Measurements from ENCODE around the gene IFNAR1. TPM values are rescaled to one million over a fixed set of nuclear protein-coding genes. Genes with fewer than 3 reads are reported as not detected.
"Not testable (repeated sequence)": the region's sequence is repeated elsewhere in the genome, so short reads cannot be mapped to it uniquely, and the experiment has no call there.

The IFNAR1 gene
- total RNA-seq, 1 donor from 2014 or later, result 19.2 TPM

DNA sequence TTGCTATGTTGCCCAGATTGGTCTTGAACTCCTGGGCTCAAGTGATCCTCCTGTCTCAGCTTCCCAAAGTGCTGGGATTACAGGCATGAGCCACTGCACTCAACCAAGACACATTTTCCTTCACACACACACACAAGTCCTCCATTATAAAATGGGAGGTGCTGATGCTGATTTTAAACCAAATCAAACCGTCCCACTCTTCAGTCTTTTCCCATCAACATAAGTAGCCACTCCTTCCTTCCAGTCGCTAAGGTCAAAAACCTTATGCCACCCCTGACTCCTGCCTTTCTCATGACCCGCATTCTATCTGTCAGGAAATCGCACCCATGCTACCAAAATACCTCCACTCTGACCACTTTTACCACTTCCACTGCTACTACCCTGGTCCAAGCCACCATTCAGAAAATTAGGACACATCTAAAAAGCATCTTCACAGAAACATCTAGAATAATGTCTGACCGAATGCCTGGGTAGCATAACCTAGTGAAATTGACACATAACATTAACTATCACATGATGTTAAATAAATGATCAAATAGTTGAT, 50.4 kb downstream of the IFNAR1 start:
- DNase-seq (ENCODE audit: low read depth in 2 of 2), result no peak

DNA sequence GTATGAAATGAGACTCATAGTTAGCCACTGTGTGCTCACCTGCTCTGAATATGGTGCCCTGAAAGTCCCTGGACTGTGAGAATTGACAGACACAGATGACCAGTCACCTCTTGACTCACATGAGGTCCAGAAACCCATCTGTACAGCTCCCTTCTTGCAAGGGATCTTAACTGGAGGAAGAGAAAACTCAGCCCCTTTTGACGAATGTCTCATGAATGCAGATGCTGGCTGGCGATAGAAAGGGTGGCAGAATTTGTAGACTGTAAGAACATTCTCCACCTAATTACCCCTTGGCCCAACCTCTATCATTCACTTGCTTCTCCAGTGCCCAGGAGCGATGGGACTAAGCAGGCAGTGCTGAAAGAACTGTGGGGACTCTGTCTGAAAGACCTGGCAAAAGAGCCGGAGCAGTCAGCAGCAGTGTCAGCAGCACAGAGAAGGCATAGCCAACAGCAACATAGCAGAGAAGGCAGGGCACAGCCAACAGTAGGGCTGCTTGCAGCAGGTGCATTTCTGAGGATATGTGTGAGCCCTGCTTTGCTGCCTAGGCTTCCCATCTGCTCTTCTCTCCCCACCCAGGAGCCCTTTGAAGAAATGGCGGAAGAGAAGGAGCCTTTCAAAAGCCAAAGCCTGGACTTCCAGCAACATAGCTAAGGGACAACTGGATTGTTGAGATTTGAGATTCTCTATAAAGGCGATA, 52.6 kb downstream of the IFNAR1 start:
- no peak for DNase-seq (ENCODE audit: low read depth in 2 of 2)

DNA sequence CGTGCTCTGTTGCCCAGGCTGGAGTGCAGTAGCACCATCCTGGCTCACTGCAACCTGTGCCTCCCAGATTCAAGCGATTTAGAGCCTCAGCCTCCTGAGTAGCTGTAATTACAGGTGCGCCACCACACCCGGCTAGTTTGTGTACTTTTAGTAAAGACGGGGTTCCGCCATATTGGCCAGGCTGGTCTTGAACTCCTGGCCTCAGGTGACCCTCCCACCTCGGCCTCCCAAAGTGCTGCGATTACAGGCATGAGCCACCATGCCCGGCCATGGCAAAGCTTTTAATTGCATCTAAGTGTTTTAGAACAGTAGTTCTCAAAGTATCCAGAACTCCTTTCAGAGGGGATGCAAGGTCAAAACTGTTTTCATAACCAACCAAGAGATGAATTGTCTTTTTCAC, 53.3 kb downstream of the IFNAR1 start:
- DNase-seq (ENCODE audit: low read depth in 2 of 2), result no peak

DNA sequence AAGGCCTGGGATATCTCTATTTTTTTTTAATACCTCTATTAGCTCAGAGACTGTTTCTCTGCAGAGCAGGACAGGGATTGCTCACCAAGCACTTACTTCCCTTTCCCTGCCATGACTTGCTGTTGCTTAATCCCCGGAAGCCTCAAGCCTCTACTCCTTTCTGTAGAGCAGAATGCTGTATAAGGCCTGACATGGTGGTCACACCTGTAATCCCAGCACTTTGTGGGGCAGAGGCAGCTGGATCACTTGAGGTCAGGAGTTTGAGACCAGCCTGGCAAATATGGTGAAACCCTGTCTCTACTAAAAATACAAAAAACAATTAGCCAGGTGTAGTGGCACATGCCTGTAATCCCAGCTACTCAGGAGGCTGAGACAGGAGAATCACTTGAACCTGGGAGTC, 55.2 kb downstream of the IFNAR1 start:
- DNase-seq (ENCODE audit: low read depth in 2 of 2), result peak; percentile 64 to 82

DNA sequence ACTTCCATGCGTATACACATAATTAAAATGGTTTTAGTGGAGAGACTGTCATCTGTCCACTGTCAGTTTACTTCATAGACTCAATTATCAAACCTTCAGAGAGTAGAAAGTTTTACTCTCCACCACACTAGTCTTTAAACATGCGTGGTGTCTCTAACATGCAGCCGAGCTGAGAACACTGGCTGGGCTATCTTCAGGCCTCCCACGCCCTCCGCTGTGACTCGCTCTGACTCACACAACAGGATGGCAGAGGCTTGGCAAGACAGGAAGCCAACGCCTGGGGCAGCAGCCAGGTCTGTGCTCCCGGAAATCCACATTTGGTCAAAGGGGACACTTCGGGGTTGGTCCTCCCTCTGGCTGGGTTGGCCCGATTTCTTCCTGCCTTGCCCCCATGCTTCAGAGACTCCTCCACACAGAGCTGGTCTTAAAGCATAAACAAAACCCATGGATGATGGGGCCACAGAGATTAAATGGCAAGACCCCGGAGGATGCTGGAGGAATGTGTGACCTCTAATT, 55.8 kb downstream of the IFNAR1 start:
- DNase-seq (ENCODE audit: low read depth in 2 of 2), result peak; percentile 87 to 96

DNA sequence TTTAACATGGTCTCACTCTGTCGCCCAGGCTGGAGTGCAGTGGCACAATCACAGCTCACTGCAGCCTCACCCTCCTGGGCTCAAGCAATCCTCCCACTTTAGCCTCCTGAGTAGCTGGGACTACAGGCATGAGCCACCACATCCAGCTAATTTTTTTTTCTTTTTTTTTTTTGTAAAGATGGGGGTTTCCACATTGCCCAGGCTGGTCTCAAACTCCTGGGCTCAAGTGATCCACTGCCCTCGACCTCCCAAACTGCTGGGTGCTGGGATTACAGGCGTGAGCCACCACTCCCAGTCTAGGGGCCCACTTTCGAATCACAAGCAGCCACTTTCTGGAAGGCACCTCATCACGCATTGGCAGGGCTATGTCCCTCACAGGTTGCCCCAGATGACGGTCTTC, 56.6 kb downstream of the IFNAR1 start:
- DNase-seq (ENCODE audit: low read depth in 2 of 2), result not testable (repeated sequence)

DNA sequence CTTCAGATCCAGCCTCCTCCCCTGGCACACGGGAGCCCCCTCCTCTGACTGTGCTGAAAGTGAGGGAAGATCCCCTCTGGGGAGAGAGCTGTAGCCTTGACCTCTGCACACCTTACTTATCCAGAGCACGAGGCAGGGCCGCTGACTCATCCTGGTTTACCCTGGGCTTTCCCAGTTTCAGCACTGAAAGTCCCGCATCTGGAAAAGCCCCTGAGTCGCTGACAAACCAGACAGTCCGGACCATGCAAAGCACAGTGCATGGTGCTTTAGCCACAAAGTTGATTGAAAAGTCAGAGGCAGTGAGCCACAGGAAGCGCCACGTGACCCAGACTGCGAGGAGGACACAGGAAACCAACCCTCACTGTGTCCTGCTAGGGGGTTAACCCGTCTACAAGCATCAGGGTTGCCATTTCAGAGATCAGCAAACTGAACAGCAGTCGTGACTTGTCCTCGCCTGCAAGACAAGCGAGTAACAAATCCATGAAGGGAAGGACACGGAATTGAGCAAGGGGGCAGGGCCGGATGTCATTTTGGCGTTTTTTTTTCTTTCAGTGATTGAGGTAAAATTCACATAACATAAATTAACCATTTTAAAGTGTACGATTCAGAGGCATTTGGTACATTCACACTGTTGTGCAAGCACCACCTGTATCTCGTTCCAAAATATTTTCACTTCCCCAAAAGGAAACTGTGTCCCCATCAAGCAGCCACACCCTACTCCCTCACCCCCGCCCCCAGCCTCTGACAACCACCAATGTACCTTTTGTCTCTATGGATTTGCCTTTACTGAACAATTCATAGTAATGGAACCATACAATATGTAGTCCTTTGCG, 58.5 kb downstream of the IFNAR1 start:
- DNase-seq (ENCODE audit: low read depth in 2 of 2), result peak; percentile 83 to 94

DNA sequence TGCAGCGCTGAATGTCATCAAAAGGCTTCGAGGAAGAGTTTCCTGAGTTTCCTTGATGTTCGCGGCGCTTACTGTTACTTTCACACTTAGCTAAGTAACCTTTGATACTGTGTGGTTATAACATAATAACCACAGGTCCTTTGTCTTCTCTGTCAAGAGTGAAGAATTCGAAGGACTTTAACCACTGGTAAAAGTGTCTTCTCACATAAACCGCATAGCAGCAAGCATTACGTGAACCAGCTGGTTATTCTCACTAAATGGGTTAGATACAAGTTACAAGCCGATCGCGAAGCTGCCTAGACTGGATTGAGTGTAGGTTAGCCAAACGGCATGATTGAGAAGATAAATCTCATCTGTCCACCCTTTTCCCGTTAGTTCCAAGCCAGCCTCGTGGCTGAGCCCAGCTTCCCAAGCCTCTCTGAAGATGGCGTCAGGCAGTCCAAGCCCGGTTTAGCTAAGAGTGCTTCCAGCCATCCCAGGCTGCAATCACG, 60.1 kb downstream of the IFNAR1 start:
- no peak for DNase-seq (ENCODE audit: low read depth in 2 of 2)

DNA sequence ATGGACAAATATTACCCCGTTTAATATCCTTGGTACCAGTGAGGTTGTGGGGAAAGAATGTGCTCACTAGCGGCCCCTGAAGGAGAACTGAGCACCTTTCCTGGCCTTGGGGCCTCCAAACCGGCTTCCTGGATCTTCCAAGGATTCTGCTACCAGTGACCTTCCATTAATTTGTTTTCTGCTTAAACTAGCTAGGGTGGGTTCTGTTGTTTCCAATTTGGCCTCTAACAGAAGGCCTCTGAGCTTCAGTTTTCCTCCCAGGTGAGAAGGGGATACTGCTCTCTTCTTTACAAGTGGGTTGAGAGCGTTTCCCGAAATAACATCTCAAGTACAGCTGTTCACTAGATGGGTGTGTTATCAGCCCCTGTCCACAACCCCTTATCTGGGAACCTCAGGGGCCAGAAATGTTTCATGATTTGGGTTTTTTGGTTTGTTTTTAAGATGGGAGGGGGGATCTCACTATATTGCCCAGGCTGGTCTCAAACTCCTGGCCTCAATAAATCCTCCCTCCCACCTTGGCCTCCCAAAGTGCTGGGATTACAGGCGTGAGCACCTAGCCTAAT, 61.5 kb downstream of the IFNAR1 start:
- no peak for DNase-seq (ENCODE audit: low read depth in 2 of 2)

DNA sequence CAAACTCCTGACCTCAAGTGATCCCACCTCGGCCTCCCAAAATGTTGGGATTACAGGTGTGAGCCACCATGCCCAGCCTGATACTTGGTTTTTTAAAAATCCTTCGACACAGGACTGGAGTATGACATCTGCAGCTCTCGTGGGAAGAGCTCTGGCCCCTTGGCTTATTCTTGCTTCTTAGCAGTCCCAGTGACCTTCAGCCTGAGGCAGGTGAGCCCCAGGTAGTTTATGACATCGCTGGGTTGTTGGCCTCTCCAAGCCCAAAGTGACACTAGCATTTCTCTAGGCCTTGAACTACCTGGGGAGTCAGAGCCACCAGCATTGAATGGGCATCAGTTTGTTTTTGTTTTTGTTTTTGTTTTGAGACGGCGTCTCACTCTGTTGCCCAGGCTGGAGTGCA, 62.5 kb downstream of the IFNAR1 start:
- DNase-seq (ENCODE audit: low read depth in 2 of 2), result no peak

DNA sequence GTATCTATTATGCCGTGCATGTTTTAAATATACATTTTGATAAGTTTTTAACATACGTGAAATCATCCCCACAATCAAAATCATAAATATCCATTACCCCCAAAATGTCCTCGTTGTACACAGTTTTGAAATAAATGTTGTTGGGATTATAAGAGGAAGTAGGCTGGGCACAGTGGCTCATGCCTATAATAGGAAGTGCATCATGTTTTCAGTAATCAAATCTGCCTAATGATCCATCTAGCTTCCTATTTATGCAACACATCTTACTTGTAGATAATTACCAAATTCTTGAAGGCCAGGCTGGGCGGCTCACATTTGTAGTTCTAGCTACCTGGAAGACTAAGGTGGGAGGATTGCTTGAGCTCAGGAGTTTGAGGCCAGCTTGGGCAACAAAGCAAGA, 63.4 kb downstream of the IFNAR1 start:
- no peak for DNase-seq (ENCODE audit: low read depth in 2 of 2)

DNA sequence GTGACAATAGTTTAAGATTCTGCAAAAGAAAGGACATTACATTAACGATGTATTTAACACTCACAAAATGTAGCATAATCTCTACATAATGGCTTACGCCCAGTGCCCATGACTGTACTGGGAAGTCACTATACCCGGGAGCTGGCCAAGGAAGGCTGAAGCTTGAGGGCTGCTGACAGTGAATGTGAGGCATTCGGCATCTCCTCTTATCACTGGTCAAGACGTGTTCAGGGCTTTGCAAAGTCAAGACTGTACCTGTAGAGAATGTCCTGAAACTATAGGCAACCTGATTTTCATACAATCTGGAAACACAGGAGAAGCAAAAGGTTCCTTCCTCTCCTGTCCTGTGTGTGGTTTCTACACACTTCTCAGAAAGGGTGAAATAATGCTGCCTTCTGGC, 65.7 kb downstream of the IFNAR1 start:
- no peak for DNase-seq (ENCODE audit: low read depth in 2 of 2)

DNA sequence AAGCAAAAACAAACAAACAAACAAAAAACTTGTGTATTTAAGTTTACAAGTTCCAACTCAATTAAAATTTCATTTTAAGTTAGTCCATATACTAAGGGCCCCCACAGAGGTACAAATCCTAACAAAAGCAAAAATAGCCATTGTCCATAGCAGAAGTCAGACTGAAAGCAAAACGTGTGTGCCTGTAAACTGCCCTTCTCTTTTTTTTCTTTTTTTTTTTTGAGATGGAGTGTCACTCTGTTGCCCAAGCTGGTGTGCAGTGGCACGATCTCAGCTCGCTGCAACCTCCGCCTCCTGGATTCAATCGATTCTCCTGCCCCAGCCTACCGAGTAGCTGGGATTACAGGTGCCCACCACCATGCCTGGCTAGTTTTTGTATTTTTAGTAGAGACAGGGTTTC, 66.9 kb downstream of the IFNAR1 start:
- no peak for DNase-seq (ENCODE audit: low read depth in 2 of 2)

DNA sequence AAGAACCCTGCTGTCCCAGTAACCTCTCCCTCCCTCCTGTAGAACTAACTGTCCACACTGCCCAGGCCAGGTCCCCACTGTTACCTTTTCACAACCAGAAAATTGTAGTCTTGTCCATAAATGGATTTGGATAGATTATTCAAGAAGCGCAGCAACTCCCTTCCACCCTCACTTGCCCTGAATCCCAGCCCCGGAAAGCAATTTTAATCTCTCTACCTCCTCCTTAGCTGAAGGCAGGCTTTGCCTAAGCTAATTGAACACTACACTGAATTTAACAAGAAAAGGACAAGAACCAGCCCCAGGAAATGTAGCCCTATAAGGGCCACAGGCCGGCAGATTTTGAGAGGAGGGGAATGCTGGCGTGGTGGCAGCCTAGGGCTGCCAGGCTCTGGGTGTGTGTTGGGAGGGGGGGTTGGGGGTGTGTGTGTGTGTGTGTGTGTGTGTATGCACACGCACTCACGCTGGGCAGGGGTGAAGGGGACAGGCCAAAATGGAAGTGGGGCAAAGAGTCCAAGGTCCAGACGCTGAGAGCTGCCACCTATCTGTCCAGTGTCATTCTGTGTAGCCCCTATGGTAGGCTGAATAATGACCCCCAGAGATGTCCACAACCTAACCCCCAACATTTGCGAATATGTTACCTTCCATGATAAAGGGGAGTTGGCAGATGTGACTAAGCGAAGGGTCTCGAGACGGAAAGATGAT, 67.7 kb downstream of the IFNAR1 start:
- no peak for DNase-seq (ENCODE audit: low read depth in 2 of 2)

DNA sequence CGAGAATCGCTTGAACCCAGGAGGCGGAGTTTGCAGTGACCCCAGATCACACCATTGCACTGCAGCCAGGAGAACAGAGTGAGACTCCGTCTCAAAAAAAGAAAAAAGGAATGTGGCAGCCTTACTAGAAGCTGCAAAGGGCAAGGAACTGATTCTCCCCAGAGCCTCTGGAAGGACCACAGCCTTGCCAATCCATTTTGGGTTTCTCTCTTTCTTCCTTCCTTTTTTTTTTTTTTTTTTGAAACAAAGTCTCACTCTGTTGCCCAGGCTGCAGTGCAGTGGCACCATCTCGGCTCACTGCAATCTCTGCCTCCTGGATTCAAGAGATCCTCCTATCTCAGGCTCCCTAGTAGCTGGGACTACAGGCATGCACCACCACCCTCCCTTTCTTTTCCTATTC, 68.6 kb downstream of the IFNAR1 start:
- no peak for DNase-seq (ENCODE audit: low read depth in 2 of 2)

DNA sequence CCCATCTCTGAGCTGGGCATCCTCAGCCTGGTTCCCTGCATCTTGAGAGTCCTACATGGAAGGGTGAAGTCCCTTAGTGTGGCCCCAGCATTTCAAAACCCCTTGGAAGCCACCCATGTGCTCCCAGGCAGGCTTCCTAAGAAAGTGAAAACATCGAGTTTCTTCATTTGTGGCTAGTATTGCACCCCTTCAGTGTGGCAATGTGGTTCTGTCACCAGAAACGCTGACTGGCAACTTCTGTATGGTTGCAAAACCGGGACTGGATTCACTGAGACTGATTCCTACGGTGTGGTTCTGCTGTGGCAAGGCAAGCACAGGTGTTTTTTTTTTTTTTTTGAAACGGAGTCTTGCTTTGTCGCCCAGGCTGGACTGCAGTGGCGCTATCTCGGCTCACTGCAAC, 69.5 kb downstream of the IFNAR1 start:
- DNase-seq (ENCODE audit: low read depth in 2 of 2), result no peak

DNA sequence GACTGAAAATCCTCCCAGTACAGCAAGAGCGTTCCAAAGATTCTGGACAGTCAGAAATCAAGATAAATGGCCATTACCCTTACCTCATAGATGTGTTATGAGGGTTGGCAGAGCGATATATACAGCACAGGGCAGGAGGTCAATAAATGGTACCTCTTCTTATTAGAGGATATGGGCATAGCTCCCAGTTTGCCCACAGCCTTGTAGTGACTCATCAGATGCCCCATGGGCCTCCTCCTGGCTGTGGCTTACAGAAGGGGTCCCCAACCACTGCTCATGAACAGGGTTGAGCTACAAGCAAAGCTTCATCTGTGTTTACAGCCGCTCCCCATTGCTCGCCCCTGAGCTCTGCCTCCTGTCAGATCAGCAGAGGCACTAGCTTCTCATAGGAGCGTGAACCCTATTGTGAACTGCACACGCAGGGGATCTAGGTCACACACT, 71.1 kb downstream of the IFNAR1 start:
- no peak for DNase-seq (ENCODE audit: low read depth in 2 of 2)

DNA sequence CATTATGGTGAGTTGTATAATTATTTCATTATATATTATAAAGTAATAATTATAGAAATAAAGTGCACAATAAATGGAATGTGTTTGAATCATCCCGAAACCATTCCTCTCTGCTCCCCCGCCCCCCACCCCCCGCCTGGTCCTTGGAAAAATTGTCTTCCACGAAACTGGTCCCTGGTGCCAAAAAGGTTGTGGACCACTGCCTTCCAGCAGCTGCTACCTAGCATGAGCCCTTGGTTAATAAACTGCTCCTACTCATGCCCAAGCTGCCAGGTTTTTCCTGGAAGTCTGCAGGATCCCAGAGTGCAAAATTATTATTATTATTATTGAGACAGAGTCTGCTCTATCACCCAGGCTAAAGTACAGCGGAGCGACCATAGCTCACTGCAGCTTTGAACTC, 71.7 kb downstream of the IFNAR1 start:
- DNase-seq (ENCODE audit: low read depth in 2 of 2), result no peak

DNA sequence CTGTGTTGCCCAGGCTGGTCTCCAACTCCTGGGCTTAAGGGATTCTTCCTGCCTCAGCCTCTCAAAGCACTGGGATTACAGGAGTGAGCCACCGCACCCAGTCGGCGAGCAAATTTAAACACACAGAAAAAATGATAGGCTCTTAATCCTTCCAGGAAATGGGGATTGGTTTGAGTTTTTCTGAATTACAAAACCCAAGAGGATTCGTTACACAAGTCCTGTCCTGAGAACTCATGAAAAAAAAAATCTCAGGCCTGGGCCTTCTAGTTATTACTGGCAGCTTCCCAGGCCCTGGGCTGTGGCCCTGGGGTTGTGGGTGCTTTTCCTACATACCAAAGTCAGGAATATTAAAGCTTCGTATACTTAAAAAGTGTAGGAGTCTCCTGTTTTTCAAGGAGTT, 72.2 kb downstream of the IFNAR1 start:
- DNase-seq (ENCODE audit: low read depth in 2 of 2), result no peak

DNA sequence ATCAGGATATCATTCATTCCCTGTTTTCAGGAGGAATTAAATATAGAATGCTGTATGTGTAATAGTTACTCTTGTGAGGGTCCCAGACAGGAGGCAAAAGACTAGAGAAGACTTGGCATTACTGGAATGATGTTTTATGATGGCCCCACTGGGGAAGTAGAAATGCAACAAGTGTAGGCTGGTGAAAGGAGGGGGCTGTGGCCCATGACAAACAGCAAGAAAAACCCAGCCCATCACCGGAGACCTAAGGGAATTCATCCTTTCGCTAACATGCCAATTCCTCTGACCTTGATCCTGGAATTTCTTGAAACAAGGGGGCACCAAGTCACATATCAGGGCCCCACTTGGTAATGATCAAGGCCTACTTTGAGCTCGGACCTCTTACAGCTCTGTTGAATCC, 72.9 kb downstream of the IFNAR1 start:
- DNase-seq (ENCODE audit: low read depth in 2 of 2), result no peak

DNA sequence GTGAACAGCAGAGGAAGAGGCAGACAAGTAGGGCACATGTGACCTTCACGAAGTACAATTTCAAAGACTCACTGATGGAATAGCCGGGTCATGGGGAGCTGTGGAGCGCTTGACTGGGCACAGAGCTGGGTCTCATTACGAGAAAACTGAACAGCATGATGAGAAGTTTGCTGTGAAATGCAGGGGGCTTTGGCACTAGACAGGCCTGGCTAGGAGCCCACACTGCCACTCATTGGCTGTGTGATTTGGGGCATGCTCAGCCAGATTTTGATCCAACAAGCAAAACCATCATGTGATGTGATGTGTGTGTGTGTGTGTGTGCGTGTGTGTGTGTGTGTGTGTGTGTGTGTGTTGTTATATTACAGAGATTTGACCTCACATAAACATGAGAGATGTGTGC, 73.6 kb downstream of the IFNAR1 start:
- DNase-seq (ENCODE audit: low read depth in 2 of 2), result no peak

DNA sequence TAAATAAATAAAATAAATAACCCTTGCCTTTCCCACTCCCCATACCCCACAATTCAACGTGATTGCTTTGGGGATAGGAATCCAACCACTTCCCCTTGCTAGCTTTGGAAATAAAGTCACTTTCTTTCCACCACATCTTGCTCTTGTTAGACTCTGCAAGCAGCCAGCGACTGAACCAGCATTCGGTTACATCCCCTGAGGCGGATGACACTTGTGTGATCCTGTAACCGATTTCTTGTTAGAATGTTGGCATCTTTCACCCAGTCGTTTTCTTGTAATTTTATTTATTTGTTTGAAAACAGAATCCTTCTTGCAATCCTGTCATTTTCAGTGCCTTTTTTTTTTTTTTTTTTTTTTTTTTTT, 76.8 kb downstream of the IFNAR1 start:
- DNase-seq (ENCODE audit: low read depth in 2 of 2), result no peak

All from lung microvascular endothelial cell (primary cell).